Measurements from ENCODE around the gene SPRR1A. TPM values are rescaled to one million over a fixed set of nuclear protein-coding genes. Genes with fewer than 3 reads are reported as not detected.

The SPRR1A gene
- total and polyA plus RNA-seq, 2 of the 4 experiments (the other 2 are of a cell fraction): not detected

DNA sequence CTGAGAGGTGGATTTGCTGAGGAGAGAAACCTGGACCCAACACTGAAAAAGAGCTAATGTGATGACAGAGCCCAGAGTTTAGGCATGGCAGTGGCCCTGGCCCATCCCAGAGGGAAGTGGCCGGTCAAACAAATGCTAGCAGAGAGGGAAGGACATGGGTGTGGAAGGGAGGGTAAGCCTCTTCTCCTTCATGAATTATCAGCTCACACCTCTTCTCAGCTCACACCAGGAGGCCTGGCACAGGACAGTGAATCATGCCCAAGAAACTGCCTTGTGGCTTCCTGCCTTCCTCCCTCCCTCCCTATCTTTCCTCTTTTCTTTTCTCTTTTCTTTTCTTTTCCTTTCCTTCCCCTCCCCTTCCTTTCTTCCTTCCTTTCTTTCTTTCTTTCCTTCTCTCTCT lies 16.4 kb downstream of the SPRR1A start:
- Histone ChIP-seq H4K20me1 (ENCODE audit: insufficient read depth, low read length) (no peaks in the 10 kb centered on the region), H2AK5ac (ENCODE audit: low read depth, low read length) (no peak overlapping the region), H2BK5ac (ENCODE audit: low read depth, low read length, poor library complexity, severe bottlenecking) (no peak overlapping the region), H3K9me1 (ENCODE audit: insufficient read depth, low read length) (no peaks in the 10 kb centered on the region), H3K36me3 (ENCODE audit: control insufficient read depth, insufficient read depth, low read length) (no peaks in the 10 kb centered on the region), H3K23ac (ENCODE audit: low read depth, low read length) (no peak overlapping the region), H2AK9ac (replicated peaks; ENCODE audit: low read depth, low read length, poor library complexity) (no peak overlapping the region), H3K18ac (ENCODE audit: low read depth, low read length) (no peak overlapping the region), H3K56ac (ENCODE audit: extremely low read depth, insufficient read depth, low read length) (no peak overlapping the region), H3K4me1 (ENCODE audit: control insufficient read depth, insufficient read depth, low read length) (no peaks in the 10 kb centered on the region), H4K5ac (ENCODE audit: low read depth, low read length) (no peak overlapping the region), H3K9ac (ENCODE audit: low read depth, low read length) (no peak overlapping the region), H4K91ac (ENCODE audit: insufficient read depth, low read depth, low read length) (no peak overlapping the region), H2AFZ (replicated peaks; ENCODE audit: low read length, poor library complexity) (no peak overlapping the region), H2BK20ac (ENCODE audit: low read depth, low read length) (no peak overlapping the region), H3K4ac (ENCODE audit: low read depth, low read length) (no peak overlapping the region), H3K27ac (ENCODE audit: insufficient read depth, low read length) (no peak overlapping the region), H3K14ac (replicated peaks; ENCODE audit: low read depth, low read length) (no peak overlapping the region), H4K8ac (ENCODE audit: low read depth in 2 of 2, low read length in 2 of 2) (no peak overlapping the region), H2BK15ac (ENCODE audit: low read depth, low read length) (no peak overlapping the region), H3K27me3 (ENCODE audit: control insufficient read depth, insufficient read depth, low read length) (no peaks in the 10 kb centered on the region), H3K4me2 (ENCODE audit: low read depth, low read length) (no peak overlapping the region), H2BK120ac (ENCODE audit: low read depth, low read length) (no peak overlapping the region), H3K79me1 (ENCODE audit: low read depth in 1 of 2, low read length in 2 of 2) (no peaks in the 10 kb centered on the region), H3K9me3 (ENCODE audit: control insufficient read depth, insufficient read depth, low read length) (no peaks in the 10 kb centered on the region), H3K4me3 (ENCODE audit: insufficient read depth, low read depth, low read length) (no peak overlapping the region)
- DNase-seq: no peak
- ChIA-PET CTCF (no interaction called here), POLR2A (ENCODE audit: unreplicated experiment) (no interaction called here)
- no TSS peak for BruUV-seq (replicated peaks)
- dilution Hi-C loops (cut with HindIII; ENCODE audit: low sequenced_read_pairs, unreplicated experiment) (no loop called here), intact Hi-C loops (cut with micrococcal nuclease) (no loop called here), in situ Hi-C loops (cut with MboI; ENCODE audit: low sequenced_read_pairs) (no loop called here)
- WGBS, 2 experiments (ENCODE audit: extremely low coverage in 2 of 2, insufficient read length in 1 of 2): no CpG with 5 or more reads among the region's 1 CpG
- no peak for ATAC-seq (ENCODE audit: low read depth)
- no peak for TF ChIP-seq MXI1 (IDR thresholded peaks at IDR 0.05; ENCODE audit: borderline replicate concordance, low read depth, low read length)
- no peak for TF ChIP-seq RAD21 (IDR thresholded peaks at IDR 0.05; ENCODE audit: low read length)
- no peak for TF ChIP-seq RCOR1 (IDR thresholded peaks at IDR 0.05; ENCODE audit: insufficient replicate concordance, low read length)
- TF ChIP-seq, protein P1, sequence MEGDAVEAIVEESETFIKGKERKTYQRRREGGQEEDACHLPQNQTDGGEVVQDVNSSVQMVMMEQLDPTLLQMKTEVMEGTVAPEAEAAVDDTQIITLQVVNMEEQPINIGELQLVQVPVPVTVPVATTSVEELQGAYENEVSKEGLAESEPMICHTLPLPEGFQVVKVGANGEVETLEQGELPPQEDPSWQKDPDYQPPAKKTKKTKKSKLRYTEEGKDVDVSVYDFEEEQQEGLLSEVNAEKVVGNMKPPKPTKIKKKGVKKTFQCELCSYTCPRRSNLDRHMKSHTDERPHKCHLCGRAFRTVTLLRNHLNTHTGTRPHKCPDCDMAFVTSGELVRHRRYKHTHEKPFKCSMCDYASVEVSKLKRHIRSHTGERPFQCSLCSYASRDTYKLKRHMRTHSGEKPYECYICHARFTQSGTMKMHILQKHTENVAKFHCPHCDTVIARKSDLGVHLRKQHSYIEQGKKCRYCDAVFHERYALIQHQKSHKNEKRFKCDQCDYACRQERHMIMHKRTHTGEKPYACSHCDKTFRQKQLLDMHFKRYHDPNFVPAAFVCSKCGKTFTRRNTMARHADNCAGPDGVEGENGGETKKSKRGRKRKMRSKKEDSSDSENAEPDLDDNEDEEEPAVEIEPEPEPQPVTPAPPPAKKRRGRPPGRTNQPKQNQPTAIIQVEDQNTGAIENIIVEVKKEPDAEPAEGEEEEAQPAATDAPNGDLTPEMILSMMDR (conservative IDR thresholded peaks at IDR 0.05; ENCODE audit: low read depth, low read length): no peak
- TF ChIP-seq MAZ (IDR thresholded peaks at IDR 0.05; ENCODE audit: borderline replicate concordance, low read depth, low read length): no peak
- TF ChIP-seq MAFK (IDR thresholded peaks at IDR 0.05; ENCODE audit: low read depth, low read length): no peak
- TF ChIP-seq CEBPB (IDR thresholded peaks at IDR 0.05; ENCODE audit: low read depth, low read length): no peak
- TF ChIP-seq FOS (IDR thresholded peaks at IDR 0.05; ENCODE audit: low read depth, low read length): no peak
- no peak for TF ChIP-seq POLR2A (IDR thresholded peaks at IDR 0.05; ENCODE audit: low read depth, low read length)
- no peak for TF ChIP-seq BHLHE40 (IDR thresholded peaks at IDR 0.05; ENCODE audit: low read depth, low read length)
- TF ChIP-seq, protein P2, sequence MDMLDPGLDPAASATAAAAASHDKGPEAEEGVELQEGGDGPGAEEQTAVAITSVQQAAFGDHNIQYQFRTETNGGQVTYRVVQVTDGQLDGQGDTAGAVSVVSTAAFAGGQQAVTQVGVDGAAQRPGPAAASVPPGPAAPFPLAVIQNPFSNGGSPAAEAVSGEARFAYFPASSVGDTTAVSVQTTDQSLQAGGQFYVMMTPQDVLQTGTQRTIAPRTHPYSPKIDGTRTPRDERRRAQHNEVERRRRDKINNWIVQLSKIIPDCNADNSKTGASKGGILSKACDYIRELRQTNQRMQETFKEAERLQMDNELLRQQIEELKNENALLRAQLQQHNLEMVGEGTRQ (IDR thresholded peaks at IDR 0.05; ENCODE audit: low read depth, low read length): no peak
- TF ChIP-seq RFX5 (IDR thresholded peaks at IDR 0.05; ENCODE audit: low read depth, low read length): no peak
- TF ChIP-seq CHD1 (IDR thresholded peaks at IDR 0.05; ENCODE audit: low read depth, low read length): no peak
- TF ChIP-seq SMC3 (IDR thresholded peaks at IDR 0.05; ENCODE audit: low read depth, low read length): no peak
- no peak for TF ChIP-seq NFE2L2 (IDR thresholded peaks at IDR 0.05; ENCODE audit: low read depth, low read length)
- TF ChIP-seq, protein P3, sequence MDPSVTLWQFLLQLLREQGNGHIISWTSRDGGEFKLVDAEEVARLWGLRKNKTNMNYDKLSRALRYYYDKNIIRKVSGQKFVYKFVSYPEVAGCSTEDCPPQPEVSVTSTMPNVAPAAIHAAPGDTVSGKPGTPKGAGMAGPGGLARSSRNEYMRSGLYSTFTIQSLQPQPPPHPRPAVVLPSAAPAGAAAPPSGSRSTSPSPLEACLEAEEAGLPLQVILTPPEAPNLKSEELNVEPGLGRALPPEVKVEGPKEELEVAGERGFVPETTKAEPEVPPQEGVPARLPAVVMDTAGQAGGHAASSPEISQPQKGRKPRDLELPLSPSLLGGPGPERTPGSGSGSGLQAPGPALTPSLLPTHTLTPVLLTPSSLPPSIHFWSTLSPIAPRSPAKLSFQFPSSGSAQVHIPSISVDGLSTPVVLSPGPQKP (IDR thresholded peaks at IDR 0.05; ENCODE audit: borderline replicate concordance, low read depth, low read length): no peak
